Epithelial cell of esophagus (primary cell): ENCODE measurements around the gene KCNIP1.

Experiments
- DNase-seq: peaks from one replicate; pipeline ENCODE4 v3.0.0; 2010; ENCODE audit warnings: low read depth
- H3K4me3 ChIP-seq: 2 replicates; pipeline ENCODE4 v1.5.1; 2011; ENCODE audit warnings: mild to moderate bottlenecking, low read length, control low read depth
- CTCF ChIP-seq: IDR thresholded peaks from 2 replicates; pipeline ENCODE4 v1.5.1; 2011; ENCODE audit warnings: low read depth, mild to moderate bottlenecking, low read length, control low read depth, inconsistent platforms; ENCODE audit not compliant: insufficient read depth; ENCODE audit errors: missing control alignments

KCNIP1 gene

DNA sequence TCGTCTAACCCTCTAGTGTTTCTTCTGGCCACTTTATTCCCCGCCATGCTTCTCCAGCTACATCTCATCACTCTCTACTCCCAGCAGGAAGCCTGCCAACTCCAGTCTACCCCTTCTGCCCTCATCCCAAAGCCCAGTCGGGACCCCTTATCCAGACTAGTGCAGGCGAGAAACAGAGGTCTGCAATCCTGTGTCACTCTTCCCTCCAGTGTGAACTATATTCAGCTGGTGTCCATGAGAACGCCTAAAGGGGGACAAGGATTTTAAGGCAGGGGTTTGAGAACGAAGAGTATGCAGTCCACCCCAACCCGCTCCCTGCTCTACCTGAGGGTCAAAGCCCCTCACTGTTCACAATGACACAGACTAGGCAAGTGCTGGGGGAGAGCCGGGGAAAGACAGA is 238.0 kb downstream of the KCNIP1 start:
- no peak for DNase-seq
- no peak for TF ChIP-seq CTCF
- H3K4me3 ChIP-seq: no peak overlapping the region

DNA sequence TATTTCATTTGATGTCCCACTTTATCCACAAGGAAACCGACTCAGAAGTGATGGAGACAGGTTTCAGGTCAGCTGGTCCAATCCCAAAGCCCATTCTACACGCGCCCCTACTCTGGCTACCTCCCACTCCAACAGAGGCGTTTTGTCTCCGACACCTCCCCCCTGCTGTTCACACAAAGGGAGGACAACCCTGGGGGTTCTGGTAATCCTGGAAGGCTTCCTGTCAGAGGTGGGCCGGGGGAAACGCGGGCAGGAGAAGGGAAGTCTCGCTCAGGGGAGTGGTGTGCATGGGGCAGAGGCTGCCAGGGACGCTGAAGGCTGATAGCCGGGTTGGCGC is 240.0 kb downstream of the KCNIP1 start:
- TF ChIP-seq CTCF: no peak
- DNase-seq: no peak
- no peak overlapping the region for H3K4me3 ChIP-seq

- H3K4me3 ChIP-seq: no peak overlapping the region
- TF ChIP-seq CTCF: no peak
- peak; percentile 17 for DNase-seq
These were observed 241.8 kb downstream of the KCNIP1 start for GRCh38 chr5:170745481-170746071.

- H3K4me3 ChIP-seq: no peak overlapping the region
- DNase-seq: no peak
- TF ChIP-seq CTCF: no peak
These were observed 242.5 kb downstream of the KCNIP1 start for GRCh38 chr5:170746075-170746960.

GRCh38 chr5:170746961-170747340 is 243.1 kb downstream of the KCNIP1 start:
- DNase-seq: no peak
- no peak for TF ChIP-seq CTCF
- H3K4me3 ChIP-seq: no peak overlapping the region

- no peak for DNase-seq
- no peak overlapping the region for H3K4me3 ChIP-seq
- TF ChIP-seq CTCF: no peak
These were observed 243.5 kb downstream of the KCNIP1 start for GRCh38 chr5:170747357-170747756.
